OCI-LY1 (cell line): ENCODE results near the gene ALPK3.

Experiments used
- CTCF ChIP-seq: fragments of 200-600 bp; sonication (generic), shearing (Covaris generic); IDR thresholded peaks from 2 replicates; pipeline ENCODE4 v1.5.1; 2017; ENCODE audit warnings: mild to moderate bottlenecking, antibody characterized with exemption, low read length, moderate library complexity, mixed read lengths
- EZH2 ChIP-seq: fragments of 200-600 bp; sonication (generic), shearing (Covaris generic); IDR thresholded peaks from 2 replicates; pipeline ENCODE4 v1.8.0; 2017; ENCODE audit warnings: borderline replicate concordance, mixed run types, mild to moderate bottlenecking, antibody characterized with exemption, low read length, moderate library complexity, mixed read lengths

GRCh38 chr15:84811151-84811550 lies 6.0 kb upstream of the ALPK3 start:
- TF ChIP-seq EZH2, result no peak
- TF ChIP-seq CTCF, result no peak
